HG03045 (cell line): ENCODE data around the gene FAM89B.
"Not testable (repeated sequence)": the region's sequence is repeated elsewhere in the genome, so short reads cannot be mapped to it uniquely, and the experiment has no call there.

Experiments used
- ATAC-seq: cut with Tn5 transposase; IDR thresholded peaks from one replicate; pipeline ENCODE4 v1.9.1; 2021; ENCODE audit warnings: mild to moderate bottlenecking, moderate library complexity; ENCODE audit not compliant: unreplicated experiment

FAM89B gene

DNA sequence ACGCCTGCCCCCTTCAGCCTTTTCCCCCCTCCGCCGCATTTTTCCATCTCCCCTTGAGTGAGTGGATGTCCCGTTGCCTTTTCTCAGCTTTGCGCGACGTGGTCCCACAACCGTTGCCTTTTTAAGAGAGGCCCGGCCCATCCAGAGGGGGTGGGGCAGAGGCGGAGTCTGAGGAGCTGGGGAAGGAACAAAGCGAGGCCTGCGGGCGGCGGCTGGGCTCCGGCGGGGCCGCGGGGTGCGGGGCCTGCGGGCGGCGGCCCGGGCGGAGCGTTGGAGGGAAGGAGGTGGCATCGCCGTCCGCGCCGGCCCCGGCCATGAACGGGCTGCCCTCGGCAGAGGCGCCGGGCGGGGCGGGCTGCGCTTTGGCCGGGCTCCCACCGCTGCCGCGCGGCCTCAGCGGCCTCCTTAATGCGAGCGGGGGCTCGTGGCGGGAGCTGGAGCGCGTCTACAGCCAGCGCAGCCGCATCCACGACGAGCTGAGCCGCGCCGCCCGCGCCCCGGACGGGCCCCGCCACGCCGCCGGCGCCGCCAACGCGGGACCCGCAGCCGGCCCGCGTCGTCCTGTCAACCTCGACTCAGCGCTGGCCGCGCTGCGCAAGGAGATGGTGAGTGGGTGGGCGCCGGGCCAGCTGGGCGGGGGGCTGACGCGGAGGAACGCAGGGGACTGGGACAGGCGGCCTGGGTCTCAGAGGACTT lies at the start of gene FAM89B:
TSS of gene FAM89B (plus strand) at position 183 of the 696 bp plus-strand sequence. CDS start at position 315, 132 bp downstream.
- no peak for ATAC-seq

DNA sequence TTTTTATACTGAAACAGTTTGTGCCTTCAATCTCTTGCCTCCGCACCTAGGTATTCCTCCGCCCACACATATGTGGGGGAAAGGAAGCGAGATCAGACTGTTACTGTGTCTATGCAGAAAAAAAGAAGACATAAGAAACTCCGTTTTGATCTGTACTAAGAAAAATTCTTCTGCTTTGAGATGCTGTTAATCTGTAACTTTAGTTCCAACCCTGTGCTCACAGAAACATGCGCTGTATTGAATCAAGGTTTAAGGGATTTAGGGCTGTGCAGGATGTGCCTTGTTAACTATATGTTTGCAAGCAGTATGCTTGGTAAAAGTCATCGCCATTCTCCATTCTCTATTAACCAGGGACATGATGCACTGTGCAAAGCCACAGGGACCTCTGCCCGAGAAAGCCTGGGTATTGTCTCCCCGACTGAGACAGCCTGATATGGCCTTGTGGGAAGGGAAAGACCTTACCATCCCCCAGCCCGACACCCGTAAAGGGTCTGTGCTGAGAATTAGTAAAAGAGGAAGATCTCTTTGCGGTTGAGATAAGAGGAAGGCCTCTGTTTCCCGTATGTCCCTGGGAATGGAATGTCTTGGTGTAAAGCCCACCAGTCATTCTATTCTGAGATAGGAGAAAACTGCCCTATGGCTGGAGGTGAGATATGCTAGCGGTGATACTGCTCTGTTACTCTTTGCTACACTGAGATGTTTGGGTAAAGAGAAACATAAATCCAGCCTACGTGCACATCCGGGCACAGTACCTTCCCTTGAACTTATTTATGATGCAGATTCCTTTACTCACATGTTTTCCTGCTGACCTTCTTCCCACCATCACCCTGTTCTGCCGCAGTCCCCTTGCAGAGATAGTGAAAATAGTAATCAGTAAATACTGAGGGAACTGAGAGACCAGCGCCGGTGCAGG lies 49.4 kb upstream of the FAM89B start:
- not testable (repeated sequence) for ATAC-seq

DNA sequence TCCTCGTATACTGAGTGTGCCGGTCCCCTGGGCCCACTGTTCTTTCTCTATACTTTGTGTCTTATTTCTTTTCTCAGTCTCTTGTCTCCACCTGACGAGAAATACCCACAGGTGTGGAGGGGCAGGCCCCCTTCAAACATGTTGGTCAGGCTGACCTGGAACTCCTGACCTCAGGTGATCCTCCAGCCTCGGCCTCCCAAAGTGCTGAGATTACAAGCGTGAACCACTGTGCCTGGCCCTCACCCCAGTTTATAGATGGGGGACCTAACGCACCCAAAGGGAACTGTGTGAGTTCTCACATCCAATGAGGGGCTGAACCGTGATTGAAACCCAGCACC lies 48.7 kb upstream of the FAM89B start:
- ATAC-seq = not testable (repeated sequence)

DNA sequence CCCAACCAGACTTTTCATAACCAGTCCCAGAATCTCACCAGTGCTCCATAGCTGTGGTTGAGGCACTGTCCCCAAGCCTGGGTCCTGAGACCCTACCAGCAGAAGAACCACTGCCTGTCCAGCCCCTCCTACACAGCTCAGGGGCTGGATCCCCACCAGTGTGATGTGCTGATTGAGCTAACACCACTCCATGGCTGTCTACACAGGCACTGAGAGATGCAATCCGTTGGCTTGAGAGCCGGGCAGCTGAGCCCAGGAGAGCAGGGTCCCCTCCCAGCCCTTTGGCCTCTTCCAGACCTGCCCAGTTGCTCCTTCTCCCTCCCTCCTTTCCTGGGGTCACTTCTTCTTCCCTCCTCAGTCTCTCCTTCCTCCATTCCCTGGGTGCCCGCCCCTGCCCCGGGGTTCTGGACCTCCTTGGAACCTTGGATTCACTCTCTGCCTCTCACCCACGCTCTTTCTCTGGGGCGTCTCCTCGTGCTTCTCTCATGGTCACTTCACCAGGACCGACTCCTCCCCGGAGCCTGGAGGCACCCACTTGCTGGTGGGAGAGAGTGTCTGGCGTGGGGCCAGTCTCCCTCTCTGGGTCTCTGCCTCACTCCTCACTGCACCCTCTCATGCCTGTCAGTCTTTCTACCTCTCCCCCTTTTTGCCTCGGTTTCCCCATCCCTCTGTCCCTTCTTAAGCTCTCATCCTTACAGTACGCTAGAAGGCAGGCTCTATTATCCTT lies 48.2 kb upstream of the FAM89B start:
- no peak for ATAC-seq

DNA sequence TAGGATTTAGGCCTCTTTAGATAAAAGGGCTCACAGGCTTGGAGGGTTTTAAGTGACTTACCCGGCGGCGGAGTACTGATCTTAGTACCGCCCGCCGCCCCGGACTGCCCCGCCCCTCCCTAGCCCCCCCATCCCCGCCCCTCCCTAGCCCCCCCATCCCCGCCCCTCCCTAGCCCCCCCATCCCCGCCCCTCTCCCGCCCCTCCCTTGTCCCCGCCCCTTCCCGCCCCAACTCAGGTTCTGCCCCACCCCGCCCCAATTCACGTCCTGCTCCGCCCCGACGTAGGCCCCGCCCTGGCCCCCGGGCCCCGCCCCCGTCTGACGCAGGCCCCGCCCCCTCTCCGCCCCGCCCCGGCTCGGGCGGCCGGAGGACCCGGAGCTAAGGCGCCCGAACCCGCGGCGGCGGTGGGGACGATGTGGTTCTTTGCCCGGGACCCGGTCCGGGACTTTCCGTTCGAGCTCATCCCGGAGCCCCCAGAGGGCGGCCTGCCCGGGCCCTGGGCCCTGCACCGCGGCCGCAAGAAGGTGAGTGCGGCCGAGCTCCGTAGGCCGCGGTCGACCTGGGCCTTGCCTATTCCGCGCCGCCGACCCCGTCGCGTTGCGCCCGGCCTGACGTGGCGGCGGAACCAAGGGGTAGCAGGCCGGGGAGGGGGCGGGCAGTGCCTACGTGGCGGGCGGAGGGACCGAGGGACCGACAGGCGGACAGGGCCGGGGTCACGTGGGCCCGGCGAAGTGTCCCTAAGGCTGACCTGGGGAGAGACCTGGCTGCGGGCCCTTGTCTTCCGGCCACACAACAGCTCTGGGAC lies 47.4 kb upstream of the FAM89B start, which contains the start of gene SCYL1:
TSS of gene SCYL1 (plus strand) at position 343 of the 805 bp plus-strand sequence. CDS start at position 414, 71 bp downstream.
- peak; percentile 62 for ATAC-seq

DNA sequence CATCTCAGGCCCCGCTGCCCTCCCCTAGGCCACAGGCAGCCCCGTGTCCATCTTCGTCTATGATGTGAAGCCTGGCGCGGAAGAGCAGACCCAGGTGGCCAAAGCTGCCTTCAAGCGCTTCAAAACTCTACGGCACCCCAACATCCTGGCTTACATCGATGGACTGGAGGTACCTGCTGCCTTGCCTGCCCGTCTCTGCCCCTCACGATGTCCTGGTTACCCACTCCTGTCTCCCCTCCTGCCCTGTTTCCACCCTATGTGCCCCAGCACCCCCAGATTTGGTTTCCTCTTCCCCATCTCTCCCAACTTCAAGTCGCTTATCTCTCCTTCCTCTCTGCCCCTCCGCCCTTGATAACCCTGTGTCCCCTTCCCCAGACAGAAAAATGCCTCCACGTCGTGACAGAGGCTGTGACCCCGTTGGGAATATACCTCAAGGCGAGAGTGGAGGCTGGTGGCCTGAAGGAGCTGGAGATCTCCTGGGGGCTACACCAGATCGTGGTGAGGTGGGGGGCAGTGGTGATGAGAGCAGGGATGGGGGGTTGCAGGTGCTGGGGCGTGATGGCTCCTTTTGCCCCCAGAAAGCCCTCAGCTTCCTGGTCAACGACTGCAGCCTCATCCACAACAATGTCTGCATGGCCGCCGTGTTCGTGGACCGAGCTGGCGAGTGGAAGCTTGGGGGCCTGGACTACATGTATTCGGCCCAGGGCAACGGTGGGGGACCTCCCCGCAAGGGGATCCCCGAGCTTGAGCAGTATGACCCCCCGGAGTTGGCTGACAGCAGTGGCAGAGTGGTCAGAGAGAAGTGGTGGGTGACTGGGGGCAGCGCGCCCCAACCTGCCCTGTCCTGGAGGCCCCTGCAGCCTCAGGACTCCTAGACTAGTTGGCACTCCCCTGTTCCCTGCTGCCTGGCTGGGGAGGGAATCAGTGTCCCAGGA lies 46.5 kb upstream of the FAM89B start:
- no peak for ATAC-seq

DNA sequence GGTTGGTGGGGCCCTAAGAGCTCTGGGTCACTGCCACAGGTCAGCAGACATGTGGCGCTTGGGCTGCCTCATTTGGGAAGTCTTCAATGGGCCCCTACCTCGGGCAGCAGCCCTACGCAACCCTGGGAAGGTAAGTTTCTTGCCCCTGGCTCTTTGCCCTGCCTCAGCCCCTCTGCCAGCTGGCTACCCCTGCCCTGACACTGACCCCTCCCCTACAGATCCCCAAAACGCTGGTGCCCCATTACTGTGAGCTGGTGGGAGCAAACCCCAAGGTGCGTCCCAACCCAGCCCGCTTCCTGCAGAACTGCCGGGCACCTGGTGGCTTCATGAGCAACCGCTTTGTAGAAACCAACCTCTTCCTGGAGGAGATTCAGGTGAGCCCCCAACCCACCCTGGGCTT lies 45.6 kb upstream of the FAM89B start:
- ATAC-seq = no peak

DNA sequence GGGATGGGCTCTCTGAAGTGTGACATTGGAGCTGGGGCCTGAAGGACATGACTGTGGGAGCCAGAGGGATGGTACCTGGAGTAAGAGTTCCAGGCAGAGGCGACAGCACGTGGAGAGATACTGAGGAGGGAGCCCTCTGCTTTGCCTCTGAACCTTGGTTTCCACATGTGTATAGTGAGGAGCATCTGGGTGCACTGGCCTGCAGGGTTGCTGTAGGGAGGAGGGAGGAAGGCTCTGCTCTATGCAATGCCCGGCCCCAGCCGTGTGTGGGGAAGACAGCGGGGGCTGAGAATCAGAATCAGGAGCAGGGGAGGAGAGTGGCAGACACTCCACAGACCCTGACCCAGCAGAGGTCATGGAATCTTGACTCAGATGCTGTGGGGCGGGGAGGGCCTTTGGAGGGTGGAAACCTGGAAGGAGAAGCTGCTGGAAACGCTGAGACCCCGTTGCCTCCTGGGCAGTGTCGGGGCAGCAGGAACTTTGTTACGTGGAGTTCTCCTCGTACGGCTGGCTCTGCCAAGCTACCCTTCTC lies 43.5 kb upstream of the FAM89B start:
- ATAC-seq = no peak

DNA sequence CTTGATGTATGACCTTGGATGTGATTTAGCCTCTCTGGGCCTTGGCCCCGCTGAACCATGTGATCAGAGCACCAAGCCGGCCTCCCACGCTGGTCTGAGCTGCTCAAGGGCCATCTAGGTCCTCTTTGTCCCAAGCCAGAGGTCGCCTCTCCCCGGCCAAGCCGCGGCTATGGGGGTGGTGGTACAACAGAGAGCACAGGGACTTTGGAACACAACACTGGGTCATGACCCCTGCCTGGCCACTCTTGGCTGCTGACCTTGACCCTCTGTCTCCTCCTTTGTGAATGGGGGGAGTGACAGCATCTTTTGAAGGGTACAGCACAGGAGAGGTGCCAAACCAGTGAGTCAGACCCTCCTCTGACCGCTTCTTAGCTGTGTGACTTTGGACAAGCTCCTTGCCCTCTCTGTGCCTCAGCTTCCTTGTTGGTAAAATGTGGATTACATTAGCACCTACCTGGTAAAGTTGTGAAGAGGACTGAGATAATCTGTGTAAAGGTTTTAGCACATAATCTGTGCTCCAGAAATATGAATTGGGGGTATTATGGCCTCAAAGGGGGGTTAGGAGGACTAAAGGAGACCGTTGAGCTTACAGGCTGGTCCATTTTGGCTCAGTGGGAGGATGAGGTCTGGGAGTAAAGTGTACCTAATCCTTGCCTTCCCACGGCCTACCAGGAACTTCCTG lies 42.7 kb upstream of the FAM89B start:
- ATAC-seq = no peak

DNA sequence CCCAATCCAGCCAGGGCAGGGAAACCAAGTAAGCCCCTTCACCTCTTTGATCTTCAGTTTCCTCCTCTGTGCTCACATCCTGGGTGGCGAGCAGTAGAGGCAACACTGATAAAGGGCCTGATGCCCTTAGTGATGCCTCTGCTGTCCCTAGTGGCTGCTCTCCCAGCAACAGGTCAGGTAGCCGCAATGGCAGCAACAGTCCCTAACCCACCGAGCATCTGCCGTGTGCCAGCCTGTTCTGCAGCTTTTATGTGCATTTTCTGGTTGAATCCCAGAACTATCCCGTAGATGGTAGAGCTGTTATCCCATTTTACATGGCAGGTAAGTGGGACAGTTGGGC lies 42.2 kb upstream of the FAM89B start:
- no peak for ATAC-seq

DNA sequence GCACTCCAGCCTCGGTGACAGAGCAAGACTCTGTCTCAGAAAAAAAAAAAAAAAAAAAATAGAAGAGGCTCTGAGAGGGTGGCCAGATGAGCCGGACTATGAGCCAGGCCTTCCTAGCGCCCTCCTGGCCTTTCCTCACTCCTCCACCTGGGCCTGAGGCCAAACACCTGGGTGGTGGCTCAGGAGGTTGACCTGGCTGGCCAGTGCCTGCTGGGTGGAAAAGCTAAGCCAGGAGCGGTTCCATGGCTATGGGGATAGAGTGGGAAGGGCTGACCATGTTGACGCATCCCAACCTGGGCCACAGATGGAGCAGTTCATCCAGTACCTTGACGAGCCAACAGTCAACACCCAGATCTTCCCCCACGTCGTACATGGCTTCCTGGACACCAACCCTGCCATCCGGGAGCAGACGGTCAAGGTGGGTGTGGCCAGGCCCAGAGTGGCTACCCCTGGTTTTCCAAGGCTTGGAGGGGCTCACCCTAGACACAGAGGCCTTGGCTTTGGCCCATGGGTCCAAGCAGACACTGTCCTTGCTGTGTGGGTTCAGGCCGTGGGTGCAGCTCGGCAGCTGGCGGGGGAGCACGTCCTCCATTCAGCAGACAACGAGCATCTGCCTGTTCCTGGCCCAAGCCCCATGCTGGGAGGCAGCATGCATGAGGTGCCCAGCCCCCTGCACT lies 39.8 kb upstream of the FAM89B start:
- no peak for ATAC-seq

DNA sequence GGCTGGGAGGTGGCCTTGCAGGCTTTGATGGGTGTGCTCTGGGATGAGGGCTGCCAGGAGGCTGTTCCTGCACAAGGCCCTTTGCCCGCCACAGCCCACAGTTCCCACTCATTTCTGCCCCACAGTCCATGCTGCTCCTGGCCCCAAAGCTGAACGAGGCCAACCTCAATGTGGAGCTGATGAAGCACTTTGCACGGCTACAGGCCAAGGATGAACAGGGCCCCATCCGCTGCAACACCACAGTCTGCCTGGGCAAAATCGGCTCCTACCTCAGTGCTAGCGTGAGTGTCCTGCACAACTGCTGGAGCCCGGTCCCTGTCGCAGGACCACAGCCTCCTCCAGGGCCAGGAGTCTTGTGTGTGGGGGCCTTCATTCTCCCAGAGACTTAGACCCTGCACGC lies 37.2 kb upstream of the FAM89B start:
- ATAC-seq = no peak

DNA sequence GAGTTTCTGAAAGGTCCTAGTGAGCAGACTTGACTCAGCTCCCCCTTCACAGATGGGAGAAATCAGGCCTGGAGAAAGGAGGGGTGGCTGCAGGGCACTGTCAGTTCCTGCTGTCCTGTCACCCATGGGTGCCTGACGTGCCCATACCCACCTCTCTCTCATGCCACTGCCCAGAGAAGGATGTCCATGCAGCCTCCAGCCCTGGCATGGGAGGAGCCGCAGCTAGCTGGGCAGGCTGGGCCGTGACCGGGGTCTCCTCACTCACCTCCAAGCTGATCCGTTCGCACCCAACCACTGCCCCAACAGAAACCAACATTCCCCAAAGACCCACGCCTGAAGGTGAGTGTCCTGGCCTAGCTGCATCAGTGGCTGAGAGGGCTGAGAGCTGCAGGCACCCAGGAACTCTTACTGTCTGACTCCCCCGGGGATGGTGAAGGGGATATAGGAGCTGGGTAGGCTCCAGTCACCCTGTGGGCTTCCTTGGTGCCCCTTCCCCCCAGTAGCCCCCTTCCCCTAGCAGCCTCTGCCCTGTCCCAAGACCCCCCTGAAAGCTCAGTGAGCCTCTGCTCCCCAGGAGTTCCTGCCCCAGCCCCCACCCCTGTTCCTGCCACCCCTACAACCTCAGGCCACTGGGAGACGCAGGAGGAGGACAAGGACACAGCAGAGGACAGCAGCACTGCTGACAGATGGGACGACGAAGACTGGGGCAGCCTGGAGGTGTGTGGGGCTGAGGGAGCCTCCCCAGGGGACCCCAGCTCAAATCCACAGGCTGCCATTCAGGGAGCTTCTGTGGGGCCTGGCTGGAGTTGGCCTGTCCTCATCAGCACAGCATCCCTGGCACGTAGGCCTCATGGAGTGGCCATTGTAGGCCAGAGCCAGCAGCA lies 35.7 kb upstream of the FAM89B start:
- no peak for ATAC-seq

DNA sequence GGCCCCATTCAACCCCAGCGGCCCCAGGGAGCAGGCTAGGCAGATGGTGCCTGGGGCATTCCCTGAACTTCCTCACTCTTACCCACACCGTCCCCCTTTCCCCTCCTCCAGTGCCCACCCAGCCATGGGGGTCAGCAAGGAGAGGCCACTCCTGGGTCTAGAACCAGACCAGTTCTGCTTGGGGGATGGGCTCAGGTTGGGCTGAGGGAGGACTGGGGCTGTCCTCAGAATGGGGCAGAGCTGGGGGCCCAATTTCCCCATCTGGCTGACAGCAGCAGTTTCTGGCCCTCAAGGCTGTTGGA lies 35.1 kb upstream of the FAM89B start:
- ATAC-seq = no peak

DNA sequence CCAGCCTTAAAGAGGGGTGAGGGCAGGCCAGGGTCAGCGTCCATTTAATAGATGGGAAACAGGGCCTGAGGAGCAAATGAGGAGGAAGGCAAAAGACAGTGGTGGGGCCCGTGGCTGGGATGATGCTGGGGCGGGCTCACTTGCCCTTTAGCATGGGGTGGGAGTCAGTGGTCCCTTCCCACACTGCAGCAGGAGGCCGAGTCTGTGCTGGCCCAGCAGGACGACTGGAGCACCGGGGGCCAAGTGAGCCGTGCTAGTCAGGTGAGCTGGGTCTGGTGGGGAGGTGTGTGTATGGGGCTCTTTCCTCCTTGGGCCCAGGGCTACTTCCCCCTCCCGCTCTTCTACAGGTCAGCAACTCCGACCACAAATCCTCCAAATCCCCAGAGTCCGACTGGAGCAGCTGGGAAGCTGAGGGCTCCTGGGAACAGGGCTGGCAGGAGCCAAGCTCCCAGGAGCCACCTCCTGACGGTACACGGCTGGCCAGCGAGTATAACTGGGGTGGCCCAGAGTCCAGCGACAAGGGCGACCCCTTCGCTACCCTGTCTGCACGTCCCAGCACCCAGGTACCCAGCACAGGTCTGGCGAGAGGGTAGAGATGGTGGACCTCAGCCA lies 34.6 kb upstream of the FAM89B start:
- no peak for ATAC-seq

DNA sequence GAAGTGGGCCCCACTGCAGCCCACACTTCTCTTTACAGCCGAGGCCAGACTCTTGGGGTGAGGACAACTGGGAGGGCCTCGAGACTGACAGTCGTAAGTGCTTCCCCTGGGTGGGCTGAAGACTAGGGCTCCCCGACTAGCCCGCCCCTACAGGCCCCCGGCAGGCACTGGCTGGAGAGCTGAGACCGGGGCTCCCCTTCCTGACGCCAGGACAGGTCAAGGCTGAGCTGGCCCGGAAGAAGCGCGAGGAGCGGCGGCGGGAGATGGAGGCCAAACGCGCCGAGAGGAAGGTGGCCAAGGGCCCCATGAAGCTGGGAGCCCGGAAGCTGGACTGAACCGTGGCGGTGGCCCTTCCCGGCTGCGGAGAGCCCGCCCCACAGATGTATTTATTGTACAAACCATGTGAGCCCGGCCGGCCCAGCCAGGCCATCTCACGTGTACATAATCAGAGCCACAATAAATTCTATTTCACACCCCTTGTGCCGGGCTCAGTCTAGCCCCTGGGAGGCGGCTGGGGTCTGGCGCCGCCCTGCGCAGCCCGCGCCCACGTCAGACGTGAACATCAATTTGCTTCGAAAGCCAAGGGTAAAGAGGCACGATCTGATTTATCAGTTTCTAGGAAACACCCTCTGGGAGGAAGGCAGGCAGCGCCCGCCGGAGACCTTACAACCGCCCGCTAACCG lies 34.0 kb upstream of the FAM89B start:
- no peak for ATAC-seq
